Measurements from ENCODE around the gene SLC25A22.

Gene SLC25A22

DNA sequence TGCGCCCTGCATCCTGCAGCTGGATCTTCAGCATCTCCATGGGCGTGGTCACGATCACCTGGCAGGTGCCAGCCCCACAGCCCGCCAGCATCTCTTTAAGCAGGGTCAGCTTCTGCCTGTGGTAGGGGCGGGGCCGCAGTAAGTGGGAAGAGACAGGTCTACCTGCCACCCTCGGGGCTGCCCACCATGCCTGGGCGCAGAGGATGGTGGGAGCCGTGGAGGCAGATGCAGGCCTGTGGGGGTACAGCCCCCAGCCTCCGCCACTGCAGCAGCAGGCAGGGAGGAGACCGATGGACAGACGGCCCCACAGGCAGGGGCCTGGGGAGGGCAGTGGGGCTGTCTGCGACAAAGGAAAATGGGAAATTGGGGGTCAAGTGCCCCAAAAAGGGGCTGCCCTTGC is 5.2 kb downstream of the SLC25A22 start:
- Histone ChIP-seq H3K4me1 (ENCODE audit: control insufficient read depth, insufficient read depth, low read length, unreplicated experiment) (peaks cover 8% of the 10 kb centered on the region), H3K27me3 (ENCODE audit: insufficient read depth, low read length) (no peaks in the 10 kb centered on the region), H2AFZ (ENCODE audit: low read length, unreplicated experiment) (no peak overlapping the region), H3K27ac (ENCODE audit: low read depth, low read length) (no peak overlapping the region), H3K4me3 (ENCODE audit: low read depth, low read length) (no peak overlapping the region), H3K36me3 (ENCODE audit: insufficient read depth, low read length) (no peaks in the 10 kb centered on the region), H3K79me2 (ENCODE audit: control insufficient read depth, insufficient read depth, low read length, unreplicated experiment) (peaks cover 6% of the 10 kb centered on the region)

GRCh38 chr11:792535-792821 is 5.6 kb downstream of the SLC25A22 start:
- H3K4me1 ChIP-seq (ENCODE audit: control insufficient read depth, insufficient read depth, low read length, unreplicated experiment) = peaks cover 8% of the 10 kb centered on the region
- H3K79me2 ChIP-seq (ENCODE audit: control insufficient read depth, insufficient read depth, low read length, unreplicated experiment) = peaks cover 6% of the 10 kb centered on the region
- H3K27ac ChIP-seq (ENCODE audit: low read depth, low read length) = no peak overlapping the region
- H2AFZ ChIP-seq (ENCODE audit: low read length, unreplicated experiment) = no peak overlapping the region
- no peaks in the 10 kb centered on the region for H3K36me3 ChIP-seq (ENCODE audit: insufficient read depth, low read length)
- no peaks in the 10 kb centered on the region for H3K27me3 ChIP-seq (ENCODE audit: insufficient read depth, low read length)
- no peak overlapping the region for H3K4me3 ChIP-seq (ENCODE audit: low read depth, low read length)

DNA sequence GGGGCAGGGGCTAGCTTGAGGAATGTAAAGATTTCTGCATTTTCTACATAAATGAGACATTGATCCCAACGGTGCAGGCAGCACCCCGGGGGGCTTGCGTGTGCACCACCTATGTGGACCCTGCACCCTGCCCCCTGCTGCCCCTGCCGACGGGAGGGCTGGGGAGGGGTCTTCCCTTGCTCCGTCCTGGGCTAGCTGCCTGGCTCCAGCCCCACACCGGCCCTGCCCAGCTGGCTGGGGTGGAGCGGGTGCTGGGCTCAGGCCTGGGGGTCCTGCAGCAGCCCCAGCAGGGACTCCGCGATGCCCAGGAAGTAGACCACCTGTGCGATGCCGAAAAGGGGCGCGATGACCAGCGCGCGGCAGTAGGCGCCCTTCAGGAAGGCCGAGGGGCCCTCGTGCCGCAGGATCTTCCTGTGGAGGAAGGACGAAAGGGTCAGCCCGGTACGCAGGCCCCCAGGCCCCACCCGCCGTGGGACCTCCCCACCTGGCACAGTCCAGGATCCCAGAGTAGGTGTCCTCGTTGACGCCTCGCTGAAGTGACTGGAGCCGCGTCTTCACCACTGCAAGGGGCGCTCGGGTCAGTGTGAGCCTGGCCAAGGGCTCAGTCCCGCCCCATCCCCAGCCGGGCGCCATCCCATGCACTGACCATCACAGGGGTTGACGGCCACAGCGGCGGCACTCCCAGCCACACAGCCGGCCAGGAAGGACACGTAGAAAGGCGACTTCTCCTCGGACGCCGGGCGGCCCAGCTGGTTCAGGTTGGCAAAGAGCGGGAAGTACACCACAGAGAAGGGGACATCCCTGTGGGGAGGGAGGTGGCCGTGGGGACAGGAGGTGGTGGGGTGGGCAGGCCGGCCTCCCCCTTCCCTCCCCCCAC is 6.2 kb downstream of the SLC25A22 start:
- H3K36me3 ChIP-seq (ENCODE audit: insufficient read depth, low read length) = no peaks in the 10 kb centered on the region
- peaks cover 6% of the 10 kb centered on the region for H3K4me1 ChIP-seq (ENCODE audit: control insufficient read depth, insufficient read depth, low read length, unreplicated experiment)
- H3K27ac ChIP-seq (ENCODE audit: low read depth, low read length) = no peak overlapping the region

GRCh38 chr11:790721-791564 is 7.1 kb downstream of the SLC25A22 start:
- Histone ChIP-seq H3K4me3 (ENCODE audit: low read depth, low read length) (no peak overlapping the region), H3K27ac (ENCODE audit: low read depth, low read length) (no peak overlapping the region), H3K27me3 (ENCODE audit: insufficient read depth, low read length) (no peaks in the 10 kb centered on the region), H3K4me1 (ENCODE audit: control insufficient read depth, insufficient read depth, low read length, unreplicated experiment) (no peaks in the 10 kb centered on the region), H3K36me3 (ENCODE audit: insufficient read depth, low read length) (no peaks in the 10 kb centered on the region), H2AFZ (ENCODE audit: low read length, unreplicated experiment) (no peak overlapping the region), H3K79me2 (ENCODE audit: control insufficient read depth, insufficient read depth, low read length, unreplicated experiment) (peaks cover 6% of the 10 kb centered on the region)

More for the DNA sequence above, 6.2 kb downstream of the SLC25A22 start:
- H3K4me3 ChIP-seq (ENCODE audit: low read depth, low read length) = no peak overlapping the region
- no peaks in the 10 kb centered on the region for H3K27me3 ChIP-seq (ENCODE audit: insufficient read depth, low read length)
- H3K79me2 ChIP-seq (ENCODE audit: control insufficient read depth, insufficient read depth, low read length, unreplicated experiment) = peaks cover 6% of the 10 kb centered on the region
- no peak overlapping the region for H2AFZ ChIP-seq (ENCODE audit: low read length, unreplicated experiment)

GRCh38 chr11:789943-790342 is 8.1 kb downstream of the SLC25A22 start, which contains the start of gene CEND1:
Gene CEND1 (minus strand): TSS chr11:790090. CDS start chr11:788576, 1,514 bp downstream.
- Histone ChIP-seq H2AFZ (ENCODE audit: low read length, unreplicated experiment) (no peak within 1 kb of the TSS), H3K36me3 (ENCODE audit: insufficient read depth, low read length) (no peaks in the 10 kb centered on the region), H3K79me2 (ENCODE audit: control insufficient read depth, insufficient read depth, low read length, unreplicated experiment) (peaks cover 2% of the 10 kb centered on the region), H3K27me3 (ENCODE audit: insufficient read depth, low read length) (no peaks in the 10 kb centered on the region), H3K27ac (ENCODE audit: low read depth, low read length) (no peak within 1 kb of the TSS), H3K4me3 (ENCODE audit: low read depth, low read length) (peak within 1 kb of the TSS; percentile 39; the same call in 1 of the 2 replicates), H3K4me1 (ENCODE audit: control insufficient read depth, insufficient read depth, low read length, unreplicated experiment) (no peaks in the 10 kb centered on the region)

GRCh38 chr11:788953-789940 is 8.8 kb downstream of the SLC25A22 start:
- Histone ChIP-seq H3K4me3 (ENCODE audit: low read depth, low read length) (peak overlapping the region; percentile 39; the same call in 1 of the 2 replicates), H3K27ac (ENCODE audit: low read depth, low read length) (no peak overlapping the region), H3K36me3 (ENCODE audit: insufficient read depth, low read length) (no peaks in the 10 kb centered on the region), H2AFZ (ENCODE audit: low read length, unreplicated experiment) (no peak overlapping the region), H3K79me2 (ENCODE audit: control insufficient read depth, insufficient read depth, low read length, unreplicated experiment) (no peaks in the 10 kb centered on the region), H3K27me3 (ENCODE audit: insufficient read depth, low read length) (no peaks in the 10 kb centered on the region), H3K4me1 (ENCODE audit: control insufficient read depth, insufficient read depth, low read length, unreplicated experiment) (no peaks in the 10 kb centered on the region)

DNA sequence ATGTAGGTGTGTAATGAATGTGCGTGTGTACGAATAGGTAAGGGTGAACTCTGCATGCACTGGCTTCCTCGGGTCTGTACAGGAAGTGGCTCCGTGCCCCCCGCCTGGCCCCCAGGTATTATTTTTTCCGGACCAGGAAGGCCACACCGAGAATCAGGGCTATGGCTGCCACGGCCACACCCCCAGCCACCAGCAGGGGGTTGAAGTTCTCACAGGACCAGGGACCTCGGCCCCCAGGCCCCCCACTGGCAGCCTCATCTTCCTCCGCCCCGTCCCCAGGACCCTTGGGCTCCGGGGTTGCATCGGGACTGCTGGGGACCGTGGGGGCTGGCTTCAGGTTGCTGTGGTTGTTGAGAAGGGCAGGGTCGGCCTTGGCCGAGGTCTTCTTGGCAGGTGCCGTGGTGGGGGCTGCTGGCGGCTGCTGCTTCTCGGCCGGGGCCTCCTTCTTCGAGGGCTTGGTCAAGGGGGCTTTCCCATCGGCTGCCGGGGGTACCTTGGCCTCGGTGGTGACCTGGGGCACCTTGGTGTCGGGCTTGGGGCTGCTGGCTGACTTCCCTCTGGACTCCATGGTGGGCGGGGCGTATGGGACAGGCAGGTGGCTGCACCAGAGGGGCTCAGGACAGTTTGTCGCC is 10.0 kb downstream of the SLC25A22 start:
- no peaks in the 10 kb centered on the region for H3K4me1 ChIP-seq (ENCODE audit: control insufficient read depth, insufficient read depth, low read length, unreplicated experiment)
- H2AFZ ChIP-seq (ENCODE audit: low read length, unreplicated experiment) = no peak overlapping the region
- no peak overlapping the region for H3K27ac ChIP-seq (ENCODE audit: low read depth, low read length)
- H3K36me3 ChIP-seq (ENCODE audit: insufficient read depth, low read length) = no peaks in the 10 kb centered on the region
- no peak overlapping the region for H3K4me3 ChIP-seq (ENCODE audit: low read depth, low read length)
- no peaks in the 10 kb centered on the region for H3K27me3 ChIP-seq (ENCODE audit: insufficient read depth, low read length)
- H3K79me2 ChIP-seq (ENCODE audit: control insufficient read depth, insufficient read depth, low read length, unreplicated experiment) = no peaks in the 10 kb centered on the region

DNA sequence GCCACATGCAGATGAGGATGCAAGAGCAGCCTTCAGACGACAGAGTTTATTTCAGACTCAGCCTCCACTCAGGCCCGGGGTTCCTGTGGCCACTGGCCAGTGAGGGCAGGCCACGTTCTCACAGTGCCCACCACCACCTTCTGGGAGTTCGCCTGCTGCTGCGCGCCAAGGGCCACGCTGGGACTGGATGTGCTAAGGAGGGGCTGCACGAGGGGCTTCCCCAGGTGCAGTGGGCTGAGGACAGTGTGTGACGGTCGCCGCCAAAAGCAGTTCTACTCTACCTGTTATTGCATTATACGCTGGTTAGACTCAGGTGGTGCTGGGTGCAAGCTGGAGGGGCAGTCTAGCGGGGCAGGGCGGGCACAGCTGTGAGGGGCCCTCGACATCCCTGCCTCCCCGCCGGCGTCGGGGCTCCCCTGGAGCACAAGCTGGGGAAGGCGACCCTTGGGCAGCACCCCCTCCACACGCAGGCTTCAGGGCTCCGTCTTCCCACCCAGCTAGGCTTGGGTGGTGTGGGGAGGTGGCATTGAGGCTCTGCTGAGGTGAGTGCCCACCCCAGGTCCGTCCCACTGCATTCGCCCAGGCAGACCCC is 10.9 kb downstream of the SLC25A22 start:
- Histone ChIP-seq H3K27me3 (ENCODE audit: insufficient read depth, low read length) (no peaks in the 10 kb centered on the region), H3K4me1 (ENCODE audit: control insufficient read depth, insufficient read depth, low read length, unreplicated experiment) (no peaks in the 10 kb centered on the region), H3K36me3 (ENCODE audit: insufficient read depth, low read length) (no peaks in the 10 kb centered on the region), H3K27ac (ENCODE audit: low read depth, low read length) (no peak overlapping the region), H3K4me3 (ENCODE audit: low read depth, low read length) (no peak overlapping the region), H2AFZ (ENCODE audit: low read length, unreplicated experiment) (no peak overlapping the region), H3K79me2 (ENCODE audit: control insufficient read depth, insufficient read depth, low read length, unreplicated experiment) (no peaks in the 10 kb centered on the region)

DNA sequence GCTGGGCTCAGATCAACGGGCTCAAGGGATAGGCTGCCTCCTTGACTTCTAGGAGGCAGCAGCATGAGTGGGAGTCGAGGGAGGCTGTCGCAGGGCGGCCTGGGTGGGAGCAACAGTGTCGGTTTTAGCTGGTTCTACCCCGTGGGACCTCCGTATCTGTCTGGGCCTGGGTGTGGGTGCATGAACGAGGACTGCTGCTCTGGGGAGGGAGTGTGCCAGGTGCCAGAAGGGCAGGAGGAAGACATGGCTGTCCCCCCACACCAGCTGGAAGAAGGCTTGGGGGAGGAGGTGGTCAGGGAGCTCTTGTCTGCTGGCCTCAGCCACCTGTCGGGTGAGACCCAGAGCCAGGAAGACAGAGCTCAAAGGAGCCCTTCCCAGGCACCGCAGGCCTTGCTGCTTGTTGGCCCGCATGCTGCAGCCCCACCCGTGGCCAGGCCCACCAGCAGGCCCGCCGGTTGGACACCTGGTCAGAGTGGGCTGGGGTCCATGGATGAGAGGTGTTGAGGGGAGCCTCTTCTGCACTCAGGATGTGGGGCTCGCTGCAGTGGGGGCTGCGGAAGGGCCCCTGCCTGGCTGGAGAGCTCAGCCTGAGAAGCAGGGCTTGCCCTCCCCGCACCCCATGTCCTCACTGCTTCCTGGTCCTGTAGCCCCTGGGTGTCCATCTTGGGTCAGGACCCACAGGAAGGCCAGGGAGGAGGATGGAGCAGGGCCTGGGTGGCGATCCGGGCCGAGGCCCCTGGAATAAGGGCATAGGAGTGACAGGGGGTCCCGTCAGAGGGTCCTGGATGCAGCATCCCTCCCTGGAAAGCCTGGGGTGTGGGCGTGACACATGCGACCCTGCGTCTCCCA is 11.6 kb downstream of the SLC25A22 start:
- Histone ChIP-seq H3K27me3 (ENCODE audit: insufficient read depth, low read length) (no peaks in the 10 kb centered on the region), H3K79me2 (ENCODE audit: control insufficient read depth, insufficient read depth, low read length, unreplicated experiment) (no peaks in the 10 kb centered on the region), H3K4me1 (ENCODE audit: control insufficient read depth, insufficient read depth, low read length, unreplicated experiment) (no peaks in the 10 kb centered on the region), H3K4me3 (ENCODE audit: low read depth, low read length) (no peak overlapping the region), H3K36me3 (ENCODE audit: insufficient read depth, low read length) (no peaks in the 10 kb centered on the region), H3K27ac (ENCODE audit: low read depth, low read length) (no peak overlapping the region), H2AFZ (ENCODE audit: low read length, unreplicated experiment) (no peak overlapping the region)

All from ACC112 (cell line).